SU-DHL-6 (cell line): Measurements from ENCODE around the gene DLG2.

Source experiments
- EZH2phosphoT487 ChIP-seq: fragments of 200-600 bp; sonication (generic), shearing (Covaris generic); conservative IDR thresholded peaks from 2 replicates; pipeline ENCODE4 v1.6.1; 2018; ENCODE audit warnings: mild to moderate bottlenecking, antibody characterized with exemption, low read length, moderate library complexity, mixed read lengths
- TF ChIP-seq, protein P1 (sequence below): fragments of 200-600 bp; sonication (generic); IDR thresholded peaks from one replicate; pipeline ENCODE4 v1.5.1; 2017; ENCODE audit warnings: antibody characterized with exemption, mild to moderate bottlenecking, low read length, moderate library complexity; ENCODE audit not compliant: insufficient read depth, poor library complexity, severe bottlenecking

DNA sequence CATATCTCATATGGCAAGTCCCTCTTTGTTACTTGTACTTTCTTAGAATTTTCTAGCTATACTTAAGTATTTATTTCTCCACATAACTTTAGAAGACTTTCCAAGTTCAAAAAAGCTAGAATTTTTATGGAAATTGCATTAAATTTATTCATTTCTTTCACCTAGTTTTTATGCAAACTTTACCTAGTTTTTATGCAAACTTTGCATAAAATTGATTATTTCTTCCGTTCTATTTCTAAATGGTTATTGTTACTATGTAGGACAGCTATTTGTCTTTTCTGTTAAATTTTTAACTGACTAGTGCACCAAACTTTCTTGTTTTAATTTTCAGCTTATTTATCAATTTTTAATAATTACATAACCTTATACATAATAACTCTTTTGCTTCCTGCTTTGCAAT is 41.0 kb upstream of the DLG2 start:
- TF ChIP-seq, protein P1, sequence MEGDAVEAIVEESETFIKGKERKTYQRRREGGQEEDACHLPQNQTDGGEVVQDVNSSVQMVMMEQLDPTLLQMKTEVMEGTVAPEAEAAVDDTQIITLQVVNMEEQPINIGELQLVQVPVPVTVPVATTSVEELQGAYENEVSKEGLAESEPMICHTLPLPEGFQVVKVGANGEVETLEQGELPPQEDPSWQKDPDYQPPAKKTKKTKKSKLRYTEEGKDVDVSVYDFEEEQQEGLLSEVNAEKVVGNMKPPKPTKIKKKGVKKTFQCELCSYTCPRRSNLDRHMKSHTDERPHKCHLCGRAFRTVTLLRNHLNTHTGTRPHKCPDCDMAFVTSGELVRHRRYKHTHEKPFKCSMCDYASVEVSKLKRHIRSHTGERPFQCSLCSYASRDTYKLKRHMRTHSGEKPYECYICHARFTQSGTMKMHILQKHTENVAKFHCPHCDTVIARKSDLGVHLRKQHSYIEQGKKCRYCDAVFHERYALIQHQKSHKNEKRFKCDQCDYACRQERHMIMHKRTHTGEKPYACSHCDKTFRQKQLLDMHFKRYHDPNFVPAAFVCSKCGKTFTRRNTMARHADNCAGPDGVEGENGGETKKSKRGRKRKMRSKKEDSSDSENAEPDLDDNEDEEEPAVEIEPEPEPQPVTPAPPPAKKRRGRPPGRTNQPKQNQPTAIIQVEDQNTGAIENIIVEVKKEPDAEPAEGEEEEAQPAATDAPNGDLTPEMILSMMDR, result no peak
- TF ChIP-seq EZH2phosphoT487, result no peak
